ENCODE measurements around the gene TLR4. TPM values are rescaled to one million over a fixed set of nuclear protein-coding genes. Genes with fewer than 3 reads are reported as not detected.

The TLR4 gene
- total and polyA plus RNA-seq, 4 experiments from 2014 or later: 0.08 to 0.83 (median 0.55) TPM; not detected in 1

DNA sequence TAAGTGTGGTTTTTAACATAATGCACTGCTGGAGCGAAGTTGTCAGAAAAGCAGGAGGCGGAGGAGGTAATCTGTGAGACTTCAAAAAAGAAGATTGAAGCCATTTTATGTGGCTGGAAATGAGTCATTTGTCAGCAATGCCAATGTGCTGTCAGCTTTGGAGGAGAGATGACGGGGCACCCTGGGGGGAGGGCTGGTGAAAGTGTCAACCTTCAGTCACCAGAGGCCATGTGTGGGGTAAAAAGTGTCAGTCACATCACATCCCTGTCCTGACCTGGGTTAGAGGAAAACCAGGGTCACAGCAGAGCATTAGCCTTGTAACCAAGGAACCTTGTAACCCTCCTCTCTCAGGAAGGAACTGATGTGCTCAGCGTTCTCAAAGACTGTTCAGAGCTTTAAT lies 59.1 kb downstream of the TLR4 start:
- no peak for DNase-seq
- H3K36me3 Mint-ChIP-seq: no peaks in the 10 kb centered on the region
- H3K27ac ChIP-seq (ENCODE audit: low read depth, low read length): no peak overlapping the region
- H3K4me3 ChIP-seq (ENCODE audit: low read length in 2 of 2): no peak overlapping the region
- intact Hi-C loops (cut with micrococcal nuclease): no loop called here
- POLR2A ChIA-PET (ENCODE audit: partially characterized antibody): no interaction called here
- no peaks in the 10 kb centered on the region for H3K4me1 Mint-ChIP-seq
- no peaks in the 10 kb centered on the region for H3K9me3 ChIP-seq (ENCODE audit: control insufficient read depth in 1 of 2, low read length in 2 of 2)
- no peak overlapping the region for H3K4me3 Mint-ChIP-seq
- H3K27me3 Mint-ChIP-seq: peaks cover 4 to 9% of the 10 kb centered on the region in 2 donors
- H3K4me1 ChIP-seq (ENCODE audit: insufficient read depth, low read length): no peaks in the 10 kb centered on the region
- no peak overlapping the region for H3K27ac Mint-ChIP-seq
- H3K9me3 Mint-ChIP-seq: peaks cover 0 to 2% (median 0%) of the 10 kb centered on the region in 8 donors
- H3K36me3 ChIP-seq (ENCODE audit: insufficient read depth, low read length): no peaks in the 10 kb centered on the region
- CTCF ChIA-PET (ENCODE audit: partially characterized antibody): no interaction called here
- H3K27me3 ChIP-seq (ENCODE audit: insufficient read depth, low read length): no peaks in the 10 kb centered on the region

DNA sequence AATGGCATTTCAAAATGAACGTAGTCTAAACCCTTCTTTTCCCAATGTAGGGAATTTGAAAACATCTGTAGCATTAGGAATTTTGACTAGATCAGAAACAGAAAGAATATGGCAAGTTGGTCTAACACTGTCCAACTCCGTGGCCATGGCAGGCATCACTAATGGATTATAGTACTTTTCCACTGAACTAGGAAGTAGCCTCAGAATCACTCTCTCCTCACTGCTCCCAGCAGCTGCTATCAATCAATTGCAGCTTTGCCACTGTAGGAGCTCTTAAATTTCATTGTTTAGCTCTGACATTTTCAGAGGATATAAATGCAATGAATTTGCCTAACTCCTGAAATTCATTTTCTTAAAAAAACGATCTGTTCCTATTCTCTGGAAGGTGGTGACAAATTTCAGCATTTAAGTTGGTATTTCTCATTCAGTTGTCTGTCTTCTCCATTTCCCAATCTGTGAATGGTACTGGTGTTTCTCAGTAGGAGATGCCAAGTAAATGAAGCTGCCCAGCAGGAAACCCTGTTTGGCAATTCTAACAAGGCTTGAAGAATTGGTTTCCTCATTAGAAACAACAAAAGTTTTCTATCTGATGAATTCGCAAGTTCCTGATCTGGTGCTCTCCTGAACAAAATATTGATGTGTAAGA lies 64.7 kb downstream of the TLR4 start:
- peaks cover 1 to 9% of the 10 kb centered on the region in 2 donors for H3K27me3 Mint-ChIP-seq
- Histone ChIP-seq H3K4me3 (ENCODE audit: low read length in 2 of 2) (no peak overlapping the region), H3K27me3 (ENCODE audit: insufficient read depth, low read length) (no peaks in the 10 kb centered on the region), H3K27ac (ENCODE audit: low read depth, low read length) (no peak overlapping the region), H3K4me1 (ENCODE audit: insufficient read depth, low read length) (no peaks in the 10 kb centered on the region), H3K36me3 (ENCODE audit: insufficient read depth, low read length) (no peaks in the 10 kb centered on the region), H3K9me3 (ENCODE audit: control insufficient read depth in 1 of 2, low read length in 2 of 2) (no peaks in the 10 kb centered on the region)
- no peak overlapping the region for H3K4me3 Mint-ChIP-seq
- no peak overlapping the region for H3K27ac Mint-ChIP-seq
- DNase-seq: no peak
- intact Hi-C loops (cut with micrococcal nuclease): no loop called here
- CTCF ChIA-PET (ENCODE audit: partially characterized antibody): no interaction called here
- H3K4me1 Mint-ChIP-seq: no peaks in the 10 kb centered on the region
- POLR2A ChIA-PET (ENCODE audit: partially characterized antibody): no interaction called here
- H3K36me3 Mint-ChIP-seq: no peaks in the 10 kb centered on the region
- peaks cover 0 to 2% (median 0%) of the 10 kb centered on the region in 8 donors for H3K9me3 Mint-ChIP-seq

DNA sequence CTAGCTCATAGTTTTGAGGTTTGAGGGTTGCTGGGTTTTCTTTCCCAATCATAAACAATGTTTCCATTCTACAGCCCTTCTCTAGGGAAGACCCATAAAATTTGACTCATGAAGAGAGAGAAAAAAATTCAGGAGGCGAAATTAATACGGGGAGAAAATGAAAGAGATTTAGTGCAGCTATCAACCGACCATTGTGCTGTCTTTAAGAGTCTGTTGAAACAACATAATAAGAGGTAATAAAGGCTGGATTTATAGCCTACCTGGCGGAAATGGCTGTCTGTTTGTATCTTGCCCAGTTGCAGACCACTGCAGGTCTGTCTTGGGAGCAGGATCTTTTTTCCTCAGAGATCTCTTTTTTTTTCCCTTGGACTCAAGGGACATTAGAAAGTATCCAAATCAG lies 66.9 kb downstream of the TLR4 start:
- Mint-ChIP-seq H3K36me3 (no peaks in the 10 kb centered on the region), H3K4me3 (no peak overlapping the region), H3K4me1 (no peaks in the 10 kb centered on the region), H3K27me3 (peaks cover 0 to 10% of the 10 kb centered on the region in 2 donors), H3K9me3 (peaks cover 0 to 4% (median 0%) of the 10 kb centered on the region in 8 donors), H3K27ac (no peak overlapping the region)
- Histone ChIP-seq H3K4me3 (ENCODE audit: low read length in 2 of 2) (no peak overlapping the region), H3K27ac (ENCODE audit: low read depth, low read length) (no peak overlapping the region), H3K36me3 (ENCODE audit: insufficient read depth, low read length) (no peaks in the 10 kb centered on the region), H3K4me1 (ENCODE audit: insufficient read depth, low read length) (no peaks in the 10 kb centered on the region), H3K27me3 (ENCODE audit: insufficient read depth, low read length) (no peaks in the 10 kb centered on the region), H3K9me3 (ENCODE audit: control insufficient read depth in 1 of 2, low read length in 2 of 2) (no peaks in the 10 kb centered on the region)
- intact Hi-C loops (cut with micrococcal nuclease): no loop called here
- CTCF ChIA-PET (ENCODE audit: partially characterized antibody): no interaction called here
- POLR2A ChIA-PET (ENCODE audit: partially characterized antibody): no interaction called here
- no peak for DNase-seq

DNA sequence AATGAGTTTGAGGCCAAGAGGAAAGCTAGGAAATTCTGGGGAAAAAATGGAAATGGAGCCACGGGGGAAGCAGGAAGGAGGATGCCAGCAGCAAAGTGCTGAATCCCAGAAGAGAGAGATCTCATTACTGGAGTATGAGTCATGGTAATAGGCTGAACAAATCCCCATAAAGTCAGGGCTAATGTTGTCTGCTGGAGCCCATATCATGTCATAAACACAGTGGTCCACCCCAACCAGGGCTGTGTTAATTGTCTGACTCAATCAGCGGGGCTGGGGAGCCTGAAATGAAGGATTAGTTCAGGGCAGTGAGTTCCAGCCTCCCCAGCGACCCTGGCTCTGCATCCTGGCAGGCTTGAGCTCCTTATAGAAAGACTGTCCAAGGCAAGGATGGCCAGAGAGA lies 68.8 kb downstream of the TLR4 start:
- no peaks in the 10 kb centered on the region for H3K9me3 ChIP-seq (ENCODE audit: control insufficient read depth in 1 of 2, low read length in 2 of 2)
- Mint-ChIP-seq H3K4me1 (no peaks in the 10 kb centered on the region), H3K36me3 (no peaks in the 10 kb centered on the region), H3K4me3 (no peak overlapping the region), H3K27me3 (peaks cover 0 to 10% of the 10 kb centered on the region in 2 donors), H3K27ac (peak overlapping the region in 1 of 7 donors; percentile 1), H3K9me3 (peaks cover 0 to 4% (median 0%) of the 10 kb centered on the region in 8 donors)
- H3K36me3 ChIP-seq (ENCODE audit: insufficient read depth, low read length): no peaks in the 10 kb centered on the region
- intact Hi-C loops (cut with micrococcal nuclease): no loop called here
- H3K4me3 ChIP-seq (ENCODE audit: low read length in 2 of 2): no peak overlapping the region
- no peak for DNase-seq
- ChIA-PET POLR2A (ENCODE audit: partially characterized antibody) (no interaction called here), CTCF (ENCODE audit: partially characterized antibody) (no interaction called here)
- H3K4me1 ChIP-seq (ENCODE audit: insufficient read depth, low read length): no peaks in the 10 kb centered on the region
- no peak overlapping the region for H3K27ac ChIP-seq (ENCODE audit: low read depth, low read length)
- no peaks in the 10 kb centered on the region for H3K27me3 ChIP-seq (ENCODE audit: insufficient read depth, low read length)
